Endothelial cell of umbilical vein (primary cell): Measurements from ENCODE around the gene TBX1. TPM values are rescaled to one million over a fixed set of nuclear protein-coding genes. Genes with fewer than 3 reads are reported as not detected.

Source experiments
- BruUV-seq: library from RNA; stranded (reverse); fragments of 400-500 nt; replicated peaks from 2 replicates; lab custom pipeline; 2021; lab: Mats Ljungman, UMichigan
- CTCF ChIA-PET: fragments of 300-600, 350-600 bp; sonication (Branson Sonifier 250); formaldehyde crosslinking; loops from one replicate; lab custom pipeline; 2021; ENCODE audit warnings: antibody characterized with exemption, inconsistent platforms; lab: Charles Lee
- POLR2A ChIA-PET: fragments of 300-600, 350-600 bp; sonication (Branson Sonifier 250); formaldehyde crosslinking; loops from one replicate; lab custom pipeline; 2021; ENCODE audit warnings: antibody characterized with exemption, inconsistent platforms; lab: Charles Lee
- DNase-seq: peaks from one replicate; pipeline ENCODE4 v3.0.0-alpha.2; 2011; ENCODE audit warnings: low read depth, low spot score
- FAIRE-seq: peaks from 2 replicates; lab custom pipeline; 2011; peaks lifted over from hg19 to GRCh38; lab: Jason Lieb, UNC
- H2AFZ ChIP-seq: 2 replicates; pipeline ENCODE4 v1.6.0; 2012; ENCODE audit warnings: low read depth, low read length, control low read depth, inconsistent platforms
- H3K27ac ChIP-seq: 2 replicates; pipeline ENCODE4 v1.5.1; 2011; ENCODE audit warnings: low read depth, mild to moderate bottlenecking, control low read depth, low read length, moderate library complexity; ENCODE audit not compliant: insufficient read depth
- H3K27me3 ChIP-seq, 2 experiments: 2 replicates each; pipeline versions ENCODE4 v1.6.0 to v1.6.1; 2011; ENCODE audit warnings: low read length in 2 of 2, mixed read lengths in 1 of 2; ENCODE audit not compliant: control insufficient read depth in 2 of 2, insufficient read depth in 2 of 2
- H3K36me3 ChIP-seq, 2 experiments: 2 replicates in 1 of 2; 3 replicates in 1 of 2; pipeline ENCODE4 v1.5.1; 2011; ENCODE audit warnings: low read length in 2 of 2, mild to moderate bottlenecking in 1 of 2, moderate library complexity in 1 of 2; ENCODE audit not compliant: control insufficient read depth in 2 of 2, insufficient read depth in 2 of 2; ENCODE audit errors: extremely low read depth in 1 of 2
- H3K4me1 ChIP-seq: 3 replicates; pipeline ENCODE4 v1.5.1; 2011; ENCODE audit warnings: mild to moderate bottlenecking, low read length; ENCODE audit not compliant: control insufficient read depth, insufficient read depth; ENCODE audit errors: extremely low read depth
- H3K4me2 ChIP-seq: 2 replicates; pipeline ENCODE4 v1.6.1; 2011; ENCODE audit warnings: low read length, control low read depth, mixed read lengths; ENCODE audit not compliant: insufficient read depth
- H3K4me3 ChIP-seq, 3 experiments: fragments of 200-600 bp in 1 of 3; sonication (generic), shearing (Covaris generic) in 1 of 3; replicated peaks in 1 of 3; 2 replicates each; pipeline ENCODE4 v1.5.1; 2011 to 2016; ENCODE audit warnings: control low read depth in 3 of 3, low read length in 3 of 3, mild to moderate bottlenecking in 2 of 3, inconsistent platforms in 1 of 3, low read depth in 1 of 3, moderate library complexity in 1 of 3; ENCODE audit not compliant: insufficient read depth in 1 of 3
- H3K79me2 ChIP-seq: 2 replicates; pipeline ENCODE4 v1.6.0; 2012; ENCODE audit warnings: low read length, inconsistent platforms; ENCODE audit not compliant: control insufficient read depth, insufficient read depth
- H3K9ac ChIP-seq: replicated peaks from 2 replicates; pipeline ENCODE3; 2011; ENCODE audit warnings: low read length, control low read depth; ENCODE audit not compliant: insufficient read depth; ENCODE audit errors: extremely low read depth
- H3K9me1 ChIP-seq: replicated peaks from 3 replicates; pipeline ENCODE4 v1.6.0; 2011; ENCODE audit warnings: mild to moderate bottlenecking, low read length; ENCODE audit not compliant: control insufficient read depth, insufficient read depth; ENCODE audit errors: extremely low read depth
- H3K9me3 ChIP-seq: replicated peaks from 2 replicates; pipeline ENCODE4 v1.5.1; 2012; ENCODE audit warnings: low read length, inconsistent platforms; ENCODE audit not compliant: control insufficient read depth, insufficient read depth
- H4K20me1 ChIP-seq: replicated peaks from 2 replicates; pipeline ENCODE3; 2011; ENCODE audit warnings: mild to moderate bottlenecking, low read length; ENCODE audit not compliant: control insufficient read depth, insufficient read depth; ENCODE audit errors: extremely low read depth
- EZH2 ChIP-seq: IDR thresholded peaks from 2 replicates; pipeline ENCODE4 v1.6.1; 2012; ENCODE audit warnings: borderline replicate concordance, low read depth, mild to moderate bottlenecking, moderate library complexity, low read length, inconsistent platforms; ENCODE audit not compliant: severe bottlenecking
- FOS ChIP-seq: IDR thresholded peaks from 2 replicates; pipeline ENCODE4 v1.6.1; 2011; ENCODE audit warnings: mild to moderate bottlenecking, low read length, moderate library complexity, borderline replicate concordance; ENCODE audit not compliant: insufficient read depth
- POLR2AphosphoS5 ChIP-seq: IDR thresholded peaks from 2 replicates; pipeline ENCODE4 v1.6.1; 2012; ENCODE audit warnings: low read depth, mild to moderate bottlenecking, control low read depth, low read length, moderate library complexity; ENCODE audit not compliant: insufficient read depth
- dilution Hi-C: fragments of 300-500 bp; cut with MboI; formaldehyde crosslinking; loops from one replicate; pipeline ENCODE4 v1.15.0; 2019; ENCODE audit warnings: low sequenced_read_pairs; ENCODE audit not compliant: extremely low pct_ligation_motif_present
- intact Hi-C: fragments of 100-400 bp; cut with micrococcal nuclease; formaldehyde crosslinking; loops from one replicate; pipeline ENCODE4 v1.10.0; 2022
- polyA plus RNA-seq, 4 experiments: library from polyadenylated mRNA; depleted of rRNA in 3 of 4; stranded (reverse) in 3 of 4; unstranded in 1 of 4; fragments of >200 nt; gene quantifications; 2 replicates each; pipeline versions ENCODE4 v1.2.1 to v1.2.3, GENCODE V29; 2011 to 2012; ENCODE audit warnings: missing spikeins in 1 of 4
- total RNA-seq: library from RNA; stranded (reverse); gene quantifications from 2 replicates; pipeline ENCODE4 v1.2.3, GENCODE V29; 2021
- TF ChIP-seq, protein P1 (sequence below), 2 donors: IDR thresholded peaks; 1 replicate in 1 of 2; 2 replicates in 1 of 2; pipeline ENCODE4 v1.5.1; 2011; ENCODE audit warnings: low read length in 2 of 2, mild to moderate bottlenecking in 2 of 2, moderate library complexity in 2 of 2, control low read depth in 1 of 2, inconsistent platforms in 1 of 2, low read depth in 1 of 2; ENCODE audit not compliant: insufficient read depth in 1 of 2; ENCODE audit errors: extremely low read depth in 1 of 2

The TBX1 gene
- total and polyA plus RNA-seq, 2 donors (not counting 3 experiments of a cell fraction or from before 2014, with no cell fraction given) = 11.0 to 30.2 TPM

DNA sequence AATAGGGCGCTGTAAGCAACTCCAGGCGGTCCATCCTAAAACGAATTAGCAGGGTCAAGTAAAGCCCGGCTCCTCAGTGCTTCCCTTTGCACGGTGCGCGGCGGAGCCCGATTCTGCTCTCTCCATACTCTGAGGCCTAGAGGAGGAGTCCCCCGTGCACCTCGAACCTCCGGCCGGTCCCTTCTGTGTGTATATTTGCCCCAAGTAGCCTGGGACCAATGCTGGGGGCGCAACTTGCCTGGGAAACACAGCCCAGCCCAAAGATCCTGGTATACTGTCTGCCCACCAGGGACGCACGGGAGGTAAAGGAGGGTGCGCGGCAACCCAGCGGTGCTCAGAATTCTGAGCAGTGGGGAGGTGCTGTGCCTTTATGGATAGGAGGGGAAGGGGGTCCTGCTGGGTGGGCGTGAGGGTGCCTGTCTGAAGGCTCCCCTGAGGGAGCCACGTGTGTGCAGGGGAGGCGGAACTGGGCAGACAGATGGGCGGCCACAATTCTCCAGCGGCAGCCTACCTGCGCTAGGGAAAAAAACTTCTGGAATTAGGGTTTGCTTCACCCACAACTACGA lies 4.8 kb upstream of the TBX1 start:
- ChIA-PET POLR2A (no interaction called here), CTCF (interaction anchor here (0.6 to 5.6 kb wide), 17 partner anchors 8 to 192 kb away, joined by 3 to 73 read pairs (median 5); no protein-coding TSS in a partner anchor)
- no peak for DNase-seq
- no peak overlapping the region for H2AFZ ChIP-seq
- intact Hi-C loops (loop anchor here (5.0 kb wide), 1 partner anchor 96 kb away; the partner anchor contains the start of genes GNB1L and RTL10), dilution Hi-C loops (no loop called here)
- peaks cover 29 to 56% of the 10 kb centered on the region in 2 experiments for H3K27me3 ChIP-seq
- no peaks in the 10 kb centered on the region for H3K9me3 ChIP-seq
- TF ChIP-seq EZH2 (peak; percentile 81), FOS (no peak)
- FAIRE-seq = no peak
- peaks cover 9% of the 10 kb centered on the region for H3K4me1 ChIP-seq
- no peaks in the 10 kb centered on the region for H3K9me1 ChIP-seq
- H3K4me2 ChIP-seq = no peak overlapping the region
- H3K36me3 ChIP-seq = no peaks in the 10 kb centered on the region
- no peak overlapping the region for H3K9ac ChIP-seq
- H3K27ac ChIP-seq = no peak overlapping the region
- BruUV-seq = no TSS peak
- no peaks in the 10 kb centered on the region for H4K20me1 ChIP-seq
- no peak overlapping the region for H3K4me3 ChIP-seq
- no peaks in the 10 kb centered on the region for H3K79me2 ChIP-seq

DNA sequence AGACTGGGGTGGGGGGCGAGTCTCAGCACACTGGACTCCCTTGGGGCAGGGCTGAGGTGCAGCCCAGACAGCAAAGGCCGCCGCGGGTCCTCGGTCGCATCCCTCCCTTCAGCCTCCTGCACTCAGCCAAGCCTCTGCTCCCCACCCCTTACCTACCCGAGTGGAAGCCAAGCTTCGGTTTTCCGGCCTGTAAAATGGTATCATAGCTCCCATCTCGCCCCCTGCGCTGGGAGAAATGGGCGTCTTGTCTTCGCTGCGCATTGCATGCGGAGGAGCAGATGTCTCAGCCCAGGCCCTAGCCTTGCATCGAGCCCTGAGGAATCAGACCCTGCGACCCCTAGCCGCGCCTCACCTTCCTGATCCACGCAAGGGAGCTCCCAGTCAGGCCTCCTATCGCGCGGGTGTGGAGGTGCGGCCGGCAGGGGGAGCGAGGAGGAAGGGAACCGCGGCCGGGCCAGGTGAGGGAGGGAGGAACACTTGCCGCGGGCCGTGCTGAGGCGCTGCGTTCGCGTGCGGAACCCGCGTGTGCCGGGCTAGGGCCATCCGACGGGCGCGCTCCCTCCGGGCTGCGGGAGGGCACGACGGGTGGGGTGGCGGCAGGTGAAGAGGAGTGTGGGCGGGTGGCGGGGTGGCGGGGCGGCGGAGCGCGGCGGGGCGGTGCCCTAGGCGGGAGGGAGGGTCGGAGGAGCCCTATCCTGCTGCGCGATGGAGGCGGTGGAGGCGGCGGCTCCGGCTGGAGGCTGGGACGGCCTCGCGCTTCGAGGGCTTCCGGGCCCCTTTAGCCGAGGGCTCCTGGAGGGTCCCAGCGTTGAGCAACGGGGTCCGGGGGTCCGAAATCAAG lies 4.1 kb upstream of the TBX1 start:
- no peak overlapping the region for H3K27ac ChIP-seq
- ChIA-PET POLR2A (no interaction called here), CTCF (interaction anchor here (0.6 to 5.6 kb wide), 16 partner anchors 9 to 191 kb away, joined by 3 to 73 read pairs (median 5); no protein-coding TSS in a partner anchor)
- H3K4me1 ChIP-seq = peaks cover 9% of the 10 kb centered on the region
- peaks cover 29 to 60% of the 10 kb centered on the region in 2 experiments for H3K27me3 ChIP-seq
- no peak overlapping the region for H3K4me2 ChIP-seq
- FAIRE-seq = no peak
- peaks cover 3% of the 10 kb centered on the region for H3K79me2 ChIP-seq
- H3K4me3 ChIP-seq = no peak overlapping the region
- dilution Hi-C loops (no loop called here), intact Hi-C loops (loop anchor here (5.0 kb wide), 1 partner anchor 96 kb away; the partner anchor contains the start of genes GNB1L and RTL10)
- H3K9me1 ChIP-seq = no peaks in the 10 kb centered on the region
- no peaks in the 10 kb centered on the region for H4K20me1 ChIP-seq
- BruUV-seq = no TSS peak
- H3K9me3 ChIP-seq = no peaks in the 10 kb centered on the region
- no peak overlapping the region for H3K9ac ChIP-seq
- H3K36me3 ChIP-seq = no peaks in the 10 kb centered on the region
- H2AFZ ChIP-seq = no peak overlapping the region
- peak; percentile 26 for DNase-seq
- TF ChIP-seq, protein P1, sequence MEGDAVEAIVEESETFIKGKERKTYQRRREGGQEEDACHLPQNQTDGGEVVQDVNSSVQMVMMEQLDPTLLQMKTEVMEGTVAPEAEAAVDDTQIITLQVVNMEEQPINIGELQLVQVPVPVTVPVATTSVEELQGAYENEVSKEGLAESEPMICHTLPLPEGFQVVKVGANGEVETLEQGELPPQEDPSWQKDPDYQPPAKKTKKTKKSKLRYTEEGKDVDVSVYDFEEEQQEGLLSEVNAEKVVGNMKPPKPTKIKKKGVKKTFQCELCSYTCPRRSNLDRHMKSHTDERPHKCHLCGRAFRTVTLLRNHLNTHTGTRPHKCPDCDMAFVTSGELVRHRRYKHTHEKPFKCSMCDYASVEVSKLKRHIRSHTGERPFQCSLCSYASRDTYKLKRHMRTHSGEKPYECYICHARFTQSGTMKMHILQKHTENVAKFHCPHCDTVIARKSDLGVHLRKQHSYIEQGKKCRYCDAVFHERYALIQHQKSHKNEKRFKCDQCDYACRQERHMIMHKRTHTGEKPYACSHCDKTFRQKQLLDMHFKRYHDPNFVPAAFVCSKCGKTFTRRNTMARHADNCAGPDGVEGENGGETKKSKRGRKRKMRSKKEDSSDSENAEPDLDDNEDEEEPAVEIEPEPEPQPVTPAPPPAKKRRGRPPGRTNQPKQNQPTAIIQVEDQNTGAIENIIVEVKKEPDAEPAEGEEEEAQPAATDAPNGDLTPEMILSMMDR (IDR thresholded peaks at IDR 0.05; ENCODE audit: extremely low read depth in 1 of 2, insufficient read depth in 1 of 2, low read depth in 1 of 2, low read length in 2 of 2) = peak; percentile 26 to 56
- TF ChIP-seq FOS = no peak
- TF ChIP-seq POLR2AphosphoS5 = no peak
- TF ChIP-seq EZH2 = no peak
